Measurements from ENCODE around the gene FOXA1. TPM values are rescaled to one million over a fixed set of nuclear protein-coding genes. Genes with fewer than 3 reads are reported as not detected.

Gene FOXA1
- total RNA-seq, 2 donors from 2014 or later: 186 to 656 TPM

DNA sequence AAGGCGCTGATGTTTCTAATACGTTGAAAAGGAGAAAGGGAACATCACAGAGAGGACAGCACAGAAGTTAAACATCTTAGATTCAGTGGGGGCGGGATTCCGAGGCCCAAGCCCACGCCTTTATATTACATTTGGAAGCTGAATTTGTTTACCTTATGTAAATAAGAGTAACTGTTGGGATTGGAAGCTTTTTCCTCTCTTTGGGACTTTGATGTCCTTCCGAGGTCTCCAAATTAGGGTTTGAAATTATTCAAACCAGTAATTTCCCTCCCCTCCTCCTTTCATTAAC, 6.4 kb downstream of the FOXA1 start:
- Histone ChIP-seq H3K27ac (peak overlapping the region; percentile 96), H3K36me3 (no peaks in the 10 kb centered on the region), H3K9me3 (no peaks in the 10 kb centered on the region), H3K4me3 (peak overlapping the region; percentile 59 to 63), H3K4me1 (replicated peaks) (peaks cover 7% of the 10 kb centered on the region), H3K27me3 (replicated peaks; ENCODE audit: insufficient read depth) (no peaks in the 10 kb centered on the region)
- 8% methylated on average over 6 of the region's 6 CpGs for WGBS
- TF ChIP-seq POLR2AphosphoS5 (IDR thresholded peaks at IDR 0.05): peak; percentile 60
- TF ChIP-seq POLR2A (IDR thresholded peaks at IDR 0.05): no peak
- intact Hi-C loops (cut with DNase I): no loop called here
- peak; percentile 70 for DNase-seq (ENCODE audit: low spot score)

DNA sequence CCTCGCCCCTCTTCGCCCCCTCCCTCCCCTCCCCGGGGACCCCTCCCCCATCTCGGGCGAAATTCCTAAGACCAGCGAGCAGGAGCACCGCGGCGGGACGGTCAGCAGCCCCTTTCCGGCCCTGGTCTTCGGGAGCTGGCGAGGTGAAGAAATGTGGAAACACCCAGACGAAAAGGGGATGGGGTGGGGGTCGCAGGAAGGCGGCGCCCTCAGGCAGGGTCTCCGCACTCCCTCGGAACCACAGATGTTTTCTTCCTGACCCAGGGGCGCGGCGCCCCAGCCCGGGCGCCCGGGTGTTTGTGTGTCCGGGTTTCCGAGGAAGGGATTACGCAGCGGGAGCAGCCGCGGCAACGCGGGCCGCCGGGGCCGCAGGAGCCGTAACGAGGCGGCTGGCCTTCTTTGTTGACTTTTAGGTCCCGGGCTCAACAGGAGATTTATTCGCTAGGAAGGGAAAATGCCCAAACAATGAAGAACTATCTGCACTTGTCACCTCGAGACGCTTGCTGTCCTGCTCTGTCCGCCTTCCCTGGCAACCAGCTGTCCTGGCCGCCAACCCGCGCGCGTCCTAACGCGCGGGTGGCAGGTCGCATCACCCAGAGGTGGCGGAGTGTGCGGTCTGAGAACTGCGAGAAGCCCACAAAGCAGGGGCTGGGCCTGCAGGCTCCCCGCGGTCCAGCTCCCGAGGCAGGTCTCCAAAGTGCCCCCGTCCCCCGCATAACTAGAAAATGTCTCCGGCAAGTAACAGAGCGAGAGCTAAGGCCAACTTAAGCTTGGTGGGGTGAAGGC, 7.0 kb downstream of the FOXA1 start:
- Histone ChIP-seq H3K4me1 (replicated peaks) (peaks cover 7% of the 10 kb centered on the region), H3K9me3 (no peaks in the 10 kb centered on the region), H3K27ac (peak overlapping the region; percentile 96), H3K27me3 (replicated peaks; ENCODE audit: insufficient read depth) (no peaks in the 10 kb centered on the region), H3K4me3 (peak overlapping the region; percentile 59 to 63), H3K36me3 (no peaks in the 10 kb centered on the region)
- DNase-seq (ENCODE audit: low spot score): no peak
- TF ChIP-seq POLR2A (IDR thresholded peaks at IDR 0.05) (no peak), POLR2AphosphoS5 (IDR thresholded peaks at IDR 0.05) (no peak)
- TF ChIP-seq, protein P1, sequence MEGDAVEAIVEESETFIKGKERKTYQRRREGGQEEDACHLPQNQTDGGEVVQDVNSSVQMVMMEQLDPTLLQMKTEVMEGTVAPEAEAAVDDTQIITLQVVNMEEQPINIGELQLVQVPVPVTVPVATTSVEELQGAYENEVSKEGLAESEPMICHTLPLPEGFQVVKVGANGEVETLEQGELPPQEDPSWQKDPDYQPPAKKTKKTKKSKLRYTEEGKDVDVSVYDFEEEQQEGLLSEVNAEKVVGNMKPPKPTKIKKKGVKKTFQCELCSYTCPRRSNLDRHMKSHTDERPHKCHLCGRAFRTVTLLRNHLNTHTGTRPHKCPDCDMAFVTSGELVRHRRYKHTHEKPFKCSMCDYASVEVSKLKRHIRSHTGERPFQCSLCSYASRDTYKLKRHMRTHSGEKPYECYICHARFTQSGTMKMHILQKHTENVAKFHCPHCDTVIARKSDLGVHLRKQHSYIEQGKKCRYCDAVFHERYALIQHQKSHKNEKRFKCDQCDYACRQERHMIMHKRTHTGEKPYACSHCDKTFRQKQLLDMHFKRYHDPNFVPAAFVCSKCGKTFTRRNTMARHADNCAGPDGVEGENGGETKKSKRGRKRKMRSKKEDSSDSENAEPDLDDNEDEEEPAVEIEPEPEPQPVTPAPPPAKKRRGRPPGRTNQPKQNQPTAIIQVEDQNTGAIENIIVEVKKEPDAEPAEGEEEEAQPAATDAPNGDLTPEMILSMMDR (IDR thresholded peaks at IDR 0.05): peak in 1 of 4 experiments; percentile 10
- 3% methylated on average over 63 of the region's 63 CpGs for WGBS
- intact Hi-C loops (cut with DNase I): no loop called here

DNA sequence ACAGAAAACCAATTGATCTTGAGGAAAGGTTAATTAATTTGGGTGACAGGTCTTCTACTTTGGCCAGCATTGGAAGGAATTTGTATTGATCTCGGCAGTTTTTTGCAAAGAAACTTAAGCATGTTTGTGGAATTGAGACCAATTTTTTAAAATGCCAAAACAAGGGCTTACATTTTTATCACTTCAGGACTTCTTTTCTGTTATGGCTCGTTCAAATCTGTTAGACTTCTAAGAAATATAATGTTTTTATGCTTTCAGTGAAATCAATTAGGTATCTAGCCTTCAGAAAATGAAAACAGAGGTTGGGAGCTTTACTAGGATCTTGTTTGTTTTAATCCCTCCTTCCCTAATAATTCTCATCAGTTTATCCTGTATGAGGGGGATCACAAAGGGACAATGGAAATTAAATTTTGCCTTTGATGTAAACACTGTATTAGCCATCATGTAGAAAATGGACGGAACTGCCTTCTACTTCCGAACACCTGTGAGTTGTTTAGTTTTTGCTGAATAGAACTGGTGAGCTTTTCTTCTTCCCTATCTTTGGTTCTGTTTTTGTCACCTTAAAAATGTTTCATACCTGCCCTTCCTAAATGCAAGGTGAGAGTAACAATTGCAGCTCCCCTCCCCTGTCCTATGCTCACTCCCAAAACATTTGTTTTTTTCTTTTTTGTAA, 7.8 kb downstream of the FOXA1 start:
- intact Hi-C loops (cut with DNase I): no loop called here
- H3K27me3 ChIP-seq (replicated peaks; ENCODE audit: insufficient read depth): no peaks in the 10 kb centered on the region

DNA sequence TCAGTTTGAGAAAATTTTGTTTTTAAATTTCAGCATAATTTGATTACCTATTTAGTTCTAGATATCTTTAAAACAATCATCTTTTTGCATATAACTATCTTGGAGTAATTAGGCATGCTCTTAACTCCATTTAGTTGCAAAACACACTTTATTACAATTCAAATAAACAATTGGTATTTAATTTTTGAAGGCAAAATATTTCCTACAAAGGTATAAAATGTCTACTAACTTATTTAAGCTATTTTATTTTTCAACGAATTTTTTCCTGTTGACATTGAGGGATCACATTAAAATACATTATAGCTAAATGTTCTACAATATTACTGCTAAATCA, 8.3 kb downstream of the FOXA1 start:
- H3K9me3 ChIP-seq: no peaks in the 10 kb centered on the region
- H3K27me3 ChIP-seq (replicated peaks; ENCODE audit: insufficient read depth): no peaks in the 10 kb centered on the region
- WGBS: 0% methylated on average over 1 of the region's 1 CpG
- H3K4me1 ChIP-seq (replicated peaks): peaks cover 7% of the 10 kb centered on the region
- intact Hi-C loops (cut with DNase I): no loop called here
- peak overlapping the region; percentile 96 for H3K27ac ChIP-seq
- no peak for DNase-seq (ENCODE audit: low spot score)
- no peaks in the 10 kb centered on the region for H3K36me3 ChIP-seq
- H3K4me3 ChIP-seq: peak overlapping the region in 1 of 2 donors; percentile 63
- TF ChIP-seq POLR2A (IDR thresholded peaks at IDR 0.05): no peak

More for the DNA sequence above, 7.8 kb downstream of the FOXA1 start:
- Histone ChIP-seq H3K4me1 (replicated peaks) (peaks cover 7% of the 10 kb centered on the region), H3K4me3 (peak overlapping the region; percentile 59 to 63), H3K27ac (peak overlapping the region; percentile 96), H3K9me3 (no peaks in the 10 kb centered on the region), H3K36me3 (no peaks in the 10 kb centered on the region)
- TF ChIP-seq, protein P1 (IDR thresholded peaks at IDR 0.05): no peak
- no peak for TF ChIP-seq POLR2A (IDR thresholded peaks at IDR 0.05)
- no peak for TF ChIP-seq POLR2AphosphoS5 (IDR thresholded peaks at IDR 0.05)
- no peak for DNase-seq (ENCODE audit: low spot score)
- WGBS: 9% methylated on average over 4 of the region's 4 CpGs

DNA sequence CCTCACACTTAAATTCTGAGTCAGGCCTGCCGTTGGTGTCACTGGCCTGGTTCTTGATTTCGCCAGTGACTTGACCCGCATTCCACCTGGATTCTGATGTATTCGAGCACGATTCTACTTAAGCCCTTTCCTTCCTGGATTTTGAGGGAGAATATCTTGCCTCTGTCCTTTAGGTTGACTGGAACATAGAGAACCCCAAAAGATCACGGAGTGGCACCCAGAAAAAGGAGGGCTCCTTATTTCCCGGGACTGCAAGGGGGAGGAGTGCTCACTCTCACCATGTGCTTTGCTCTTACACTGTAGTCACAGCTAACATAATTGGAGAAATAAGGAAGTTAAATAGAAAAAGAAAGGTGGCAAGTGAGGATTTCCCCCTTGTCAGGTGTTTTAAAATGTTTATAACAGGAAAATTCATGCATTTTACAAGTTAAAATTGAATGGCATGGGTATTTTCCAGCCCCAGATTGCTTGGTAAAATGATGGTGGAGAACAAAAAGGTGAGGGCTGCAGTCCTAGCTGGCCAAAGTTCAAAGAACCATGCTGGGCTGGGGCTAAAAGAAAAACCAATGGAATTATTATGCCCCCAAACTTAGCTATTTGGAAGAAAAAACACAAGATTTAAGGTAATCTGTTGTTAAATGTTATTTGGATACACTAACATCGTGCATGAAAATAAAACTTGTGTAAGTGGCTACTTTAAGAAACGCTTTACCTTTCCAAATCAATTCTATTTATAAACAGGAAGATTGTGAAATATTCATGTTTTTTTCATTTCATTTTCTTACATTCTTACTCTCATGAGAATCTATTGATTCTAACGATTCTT, 8.9 kb downstream of the FOXA1 start:
- no peaks in the 10 kb centered on the region for H3K27me3 ChIP-seq (replicated peaks; ENCODE audit: insufficient read depth)
- H3K36me3 ChIP-seq: no peaks in the 10 kb centered on the region
- peak; percentile 40 for TF ChIP-seq POLR2AphosphoS5 (IDR thresholded peaks at IDR 0.05)
- TF ChIP-seq, protein P1 (IDR thresholded peaks at IDR 0.05): no peak
- no peak for TF ChIP-seq POLR2A (IDR thresholded peaks at IDR 0.05)
- WGBS: 5% methylated on average over 10 of the region's 10 CpGs
- intact Hi-C loops (cut with DNase I): no loop called here
- DNase-seq (ENCODE audit: low spot score): no peak
- peaks cover 7% of the 10 kb centered on the region for H3K4me1 ChIP-seq (replicated peaks)
- peak overlapping the region in 1 of 2 donors; percentile 63 for H3K4me3 ChIP-seq
- H3K27ac ChIP-seq: peak overlapping the region; percentile 96
- H3K9me3 ChIP-seq: no peaks in the 10 kb centered on the region
